HCT116 (cell line): Measurements from ENCODE around the gene BBS4. TPM values are rescaled to one million over a fixed set of nuclear protein-coding genes. Genes with fewer than 3 reads are reported as not detected.
"Not testable (repeated sequence)": the region's sequence is repeated elsewhere in the genome, so short reads cannot be mapped to it uniquely, and the experiment has no call there.

Experiments used
- ATAC-seq: fragments of 200-7000 bp; cut with Tn5 transposase; 2 replicates; pipeline ENCODE4 v1.9.1; 2020; ENCODE audit warnings: mild to moderate bottlenecking, moderate library complexity
- BruUV-seq: library from RNA; stranded (reverse); fragments of 400-500 nt; replicated peaks from 2 replicates; lab custom pipeline; 2021; lab: Mats Ljungman, UMichigan
- CTCF ChIA-PET: fragments of 300-600 bp; sonication (Branson Sonifier 250); formaldehyde crosslinking; loops from one replicate; lab custom pipeline; 2021; ENCODE audit warnings: antibody characterized with exemption; lab: Charles Lee
- POLR2A ChIA-PET: fragments of 300-600, 350-600 bp; sonication (Branson Sonifier 250); formaldehyde crosslinking; loops from one replicate; lab custom pipeline; 2021; ENCODE audit warnings: antibody characterized with exemption; lab: Charles Lee
- RAD21 ChIA-PET, 2 experiments: fragments of 300-600 bp; sonication (Branson Sonifier 250); formaldehyde crosslinking; loops; one replicate each; lab custom pipeline; 2023; ENCODE audit warnings: low total read pairs in 2 of 2; ENCODE audit not compliant: uncharacterized antibody in 2 of 2, unreplicated experiment in 2 of 2, low non-redundant PET in 1 of 2; lab: Charles Lee
- DNase-seq: peaks from one replicate; pipeline ENCODE4 v3.0.0-alpha.2; 2010; ENCODE audit warnings: low read depth, low spot score
- H2AFZ ChIP-seq: fragments of 200-600 bp; shearing (Covaris generic), sonication (generic); 2 replicates; pipeline ENCODE4 v1.6.1; 2017; ENCODE audit warnings: low read depth, mixed run types, mixed read lengths, antibody characterized with exemption, low read length; ENCODE audit not compliant: poor library complexity, severe bottlenecking
- H3K27ac ChIP-seq: 2 replicates; pipeline ENCODE4 v1.5.1; 2012; ENCODE audit warnings: low read depth, low read length
- H3K27me3 ChIP-seq: fragments of 200-600 bp; sonication (generic); 2 replicates; pipeline ENCODE4 v1.6.1; 2016; ENCODE audit warnings: mixed run types, low read length, mixed read lengths; ENCODE audit not compliant: insufficient read depth
- H3K36me3 ChIP-seq, 2 experiments: fragments of 200-500 bp in 1 of 2; fragments of 200-600 bp in 1 of 2; sonication (Bioruptor generic) in 1 of 2; sonication (generic) in 1 of 2; 2 replicates each; pipeline versions ENCODE4 v1.5.1 to v1.6.1; 2014 to 2016; ENCODE audit warnings: low read length in 2 of 2, inconsistent platforms in 1 of 2, mixed read lengths in 1 of 2, mixed run types in 1 of 2; ENCODE audit not compliant: insufficient read depth in 2 of 2, control insufficient read depth in 1 of 2
- H3K4me1 ChIP-seq, 2 experiments: fragments of 200-600 bp in 1 of 2; sonication (generic) in 1 of 2; 2 replicates each; pipeline versions ENCODE4 v1.5.1 to v1.6.1; 2012 to 2017; ENCODE audit warnings: low read length in 2 of 2, inconsistent platforms in 1 of 2, mild to moderate bottlenecking in 1 of 2, mixed read lengths in 1 of 2, mixed run types in 1 of 2, moderate library complexity in 1 of 2; ENCODE audit not compliant: insufficient read depth in 2 of 2, control insufficient read depth in 1 of 2
- H3K4me2 ChIP-seq: fragments of 200-600 bp; sonication (generic); 2 replicates; pipeline ENCODE4 v1.6.1; 2017; ENCODE audit warnings: mixed run types, low read length, mixed read lengths
- H3K4me3 ChIP-seq, 2 experiments: fragments of 200-600 bp in 1 of 2; sonication (generic) in 1 of 2; replicated peaks in 1 of 2; 2 replicates each; pipeline ENCODE4 v1.5.1; 2011 to 2016; ENCODE audit warnings: low read length in 2 of 2, control low read depth in 1 of 2, low read depth in 1 of 2, mild to moderate bottlenecking in 1 of 2, mixed read lengths in 1 of 2, mixed run types in 1 of 2
- H3K79me2 ChIP-seq: fragments of 200-600 bp; sonication (generic); 2 replicates; pipeline ENCODE4 v1.6.1; 2017; ENCODE audit warnings: mild to moderate bottlenecking, mixed run types, low read length, moderate library complexity, mixed read lengths; ENCODE audit not compliant: insufficient read depth
- H3K9ac ChIP-seq: fragments of 200-600 bp; sonication (generic); 2 replicates; pipeline ENCODE4 v1.6.1; 2016; ENCODE audit warnings: low read length, mixed read lengths
- H3K9me2 ChIP-seq: fragments of 200-600 bp; sonication (generic), shearing (Covaris generic); 2 replicates; pipeline ENCODE4 v1.6.1; 2017; ENCODE audit warnings: mixed run types, mild to moderate bottlenecking, moderate library complexity; ENCODE audit not compliant: insufficient read depth
- H3K9me3 ChIP-seq, 2 experiments: fragments of 200-500 bp in 1 of 2; fragments of 200-600 bp in 1 of 2; sonication (Bioruptor generic) in 1 of 2; sonication (generic) in 1 of 2; 2 replicates each; pipeline ENCODE4 v1.6.1; 2014 to 2017; ENCODE audit warnings: low read length in 2 of 2, mixed read lengths in 2 of 2, inconsistent platforms in 1 of 2, low read depth in 1 of 2, mild to moderate bottlenecking in 1 of 2, mixed run types in 1 of 2, moderate library complexity in 1 of 2; ENCODE audit not compliant: control insufficient read depth in 1 of 2, insufficient read depth in 1 of 2
- H4K20me1 ChIP-seq: fragments of 200-600 bp; sonication (generic), shearing (Covaris generic); 2 replicates; pipeline ENCODE4 v1.6.1; 2017; ENCODE audit warnings: mixed run types, mild to moderate bottlenecking, moderate library complexity; ENCODE audit not compliant: insufficient read depth
- ATF3 ChIP-seq: IDR thresholded peaks from 2 replicates; pipeline ENCODE4 v1.6.1; 2012
- EGR1 ChIP-seq: IDR thresholded peaks from 2 replicates; pipeline ENCODE4 v1.6.1; 2012; ENCODE audit warnings: low read depth
- EZH2 ChIP-seq: fragments of 200-600 bp; sonication (generic); IDR thresholded peaks from 2 replicates; pipeline ENCODE4 v1.6.1; 2017; ENCODE audit warnings: antibody characterized with exemption, mixed run types
- POLR2A ChIP-seq: IDR thresholded peaks from 2 replicates; pipeline ENCODE4 v1.7.0; 2011; ENCODE audit warnings: borderline replicate concordance; ENCODE audit not compliant: insufficient read depth, insufficient read length; ENCODE audit errors: extremely low read depth
- REST ChIP-seq: IDR thresholded peaks from 2 replicates; pipeline ENCODE4 v1.6.1; 2012; ENCODE audit warnings: low read depth
- SIN3A ChIP-seq: IDR thresholded peaks from 2 replicates; pipeline ENCODE4 v1.6.1; 2012; ENCODE audit warnings: low read depth
- SRF ChIP-seq: IDR thresholded peaks from 2 replicates; pipeline ENCODE4 v1.6.1; 2012; ENCODE audit warnings: low read depth
- ZFX ChIP-seq: fragments of 450-650 bp; IDR thresholded peaks from 2 replicates; pipeline ENCODE4 v1.6.1; 2017
- ZNF274 ChIP-seq: fragments of 200-500 bp; sonication (Bioruptor generic); IDR thresholded peaks from 2 replicates; pipeline ENCODE4 v1.6.1; 2014; ENCODE audit warnings: mild to moderate bottlenecking, low read depth, low read length, inconsistent platforms
- intact Hi-C: fragments of 100-400 bp; cut with micrococcal nuclease; formaldehyde crosslinking; loops from 2 replicates; pipeline ENCODE4 v1.10.0; 2022
- total RNA-seq: library from RNA; stranded (reverse); gene quantifications from one replicate; pipeline ENCODE4 v1.2.1, GENCODE V29; 2021; ENCODE audit not compliant: unreplicated experiment
- TF ChIP-seq, protein P1 (sequence below), 3 experiments: fragments of 200-600 bp in 1 of 3; sonication (generic) in 1 of 3; IDR thresholded peaks in 2 of 3; conservative IDR thresholded peaks in 1 of 3; 2 replicates each; pipeline ENCODE4 v1.5.1; 2012 to 2017; ENCODE audit warnings: low read depth in 2 of 3, low read length in 2 of 3, antibody characterized with exemption in 1 of 3, borderline replicate concordance in 1 of 3, control low read depth in 1 of 3, mild to moderate bottlenecking in 1 of 3, mixed read lengths in 1 of 3, mixed run types in 1 of 3, moderate library complexity in 1 of 3; ENCODE audit not compliant: insufficient read depth in 1 of 3
- TF ChIP-seq, protein P2 (sequence below): IDR thresholded peaks from 2 replicates; pipeline ENCODE4 v1.6.1; 2011; ENCODE audit warnings: mild to moderate bottlenecking, low read length, moderate library complexity; ENCODE audit not compliant: insufficient replicate concordance; ENCODE audit errors: extremely low read depth

Gene BBS4
- total RNA-seq, 1 experiment from 2014 or later, result 10.0 TPM

DNA sequence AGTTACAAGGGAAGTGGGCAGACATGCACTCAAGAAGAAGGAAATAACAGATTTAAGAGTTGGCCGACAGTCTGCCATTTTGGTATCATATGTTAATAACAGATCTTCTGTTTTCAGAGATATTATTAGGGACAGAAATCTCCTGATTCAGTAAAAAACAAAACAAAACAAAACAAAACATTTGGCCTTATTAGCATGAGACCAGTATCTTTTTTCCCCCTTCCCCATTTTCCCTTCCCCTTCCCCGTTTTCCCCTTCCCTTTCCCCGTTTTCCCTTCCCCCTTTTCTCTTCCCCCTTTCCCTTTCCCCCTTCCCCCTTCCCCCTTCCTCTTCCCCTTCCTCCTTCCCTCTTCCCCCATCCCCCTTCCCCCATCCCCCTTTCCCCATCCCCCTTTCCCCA lies 39.4 kb downstream of the BBS4 start (continued):
- TF ChIP-seq POLR2A, result no peak
- TF ChIP-seq ZFX, result no peak

DNA sequence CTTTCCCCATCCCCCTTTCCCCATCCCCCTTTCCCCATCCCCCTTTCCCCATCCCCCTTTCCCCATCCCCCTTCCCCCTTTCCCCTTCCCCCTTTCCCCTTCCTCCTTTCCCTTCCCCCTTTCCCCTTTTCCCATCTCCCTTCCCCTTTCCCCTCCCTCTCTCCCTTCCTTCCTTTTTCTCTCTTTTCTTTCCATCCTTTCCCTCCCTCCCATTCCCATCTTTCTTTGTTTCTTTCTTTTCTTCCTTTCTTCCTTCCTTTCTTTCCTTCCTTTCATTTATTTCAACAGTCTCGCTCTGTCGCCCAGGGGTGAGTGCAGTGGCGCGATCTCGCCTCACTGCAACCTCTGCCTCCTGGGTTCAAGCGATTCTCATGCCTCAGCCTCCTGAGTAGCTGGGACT lies 39.8 kb downstream of the BBS4 start:
- DNase-seq, H3K4me2 ChIP-seq, H3K4me1 ChIP-seq, POLR2A ChIA-PET, H4K20me1 ChIP-seq, H3K36me3 ChIP-seq, H2AFZ ChIP-seq, BruUV-seq, CTCF ChIA-PET, H3K9me3 ChIP-seq, H3K79me2 ChIP-seq, RAD21 ChIA-PET, H3K27ac ChIP-seq, H3K9ac ChIP-seq, H3K9me2 ChIP-seq, H3K27me3 ChIP-seq, ATAC-seq, H3K4me3 ChIP-seq: not testable (repeated sequence)
- intact Hi-C loops, result loop anchor here (10.0 kb wide), 1 partner anchor 519 kb away; no protein-coding TSS in a partner anchor

DNA sequence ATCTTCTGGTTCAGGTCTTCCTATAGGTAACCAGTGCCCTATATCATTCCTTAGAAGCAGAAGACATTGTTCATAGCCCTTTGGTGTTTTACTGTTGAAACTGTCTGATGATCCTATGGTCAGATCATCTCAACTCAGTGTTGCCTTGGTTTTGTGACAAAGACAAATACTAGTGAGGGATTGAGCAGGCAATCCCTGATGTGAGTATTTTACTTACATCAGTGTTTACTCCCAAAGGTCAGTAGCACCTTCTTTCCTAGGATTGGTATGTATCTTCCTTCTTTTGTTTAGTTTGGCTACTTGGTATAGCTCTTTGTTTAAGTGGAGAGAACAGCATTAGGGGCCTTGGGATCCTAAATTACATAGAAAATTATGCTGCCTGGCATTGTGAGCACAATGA lies 41.1 kb downstream of the BBS4 start:
- Histone ChIP-seq H3K4me1 (no peaks in the 10 kb centered on the region), H3K9me2 (no peaks in the 10 kb centered on the region), H3K4me3 (no peak overlapping the region), H3K4me2 (no peak overlapping the region), H3K79me2 (no peaks in the 10 kb centered on the region), H3K36me3 (no peaks in the 10 kb centered on the region), H3K27ac (no peak overlapping the region), H4K20me1 (no peaks in the 10 kb centered on the region), H3K27me3 (no peaks in the 10 kb centered on the region), H3K9ac (no peak overlapping the region), H3K9me3 (no peaks in the 10 kb centered on the region), H2AFZ (no peak overlapping the region)
- DNase-seq (no peak), ATAC-seq (no peak)
- ChIA-PET RAD21 (no interaction called here), CTCF (no interaction called here), POLR2A (no interaction called here)
- intact Hi-C loops, result loop anchor here (10.0 kb wide), 1 partner anchor 518 kb away; no protein-coding TSS in a partner anchor
- BruUV-seq, result no TSS peak
- no peak for TF ChIP-seq SIN3A
- TF ChIP-seq, protein P1, sequence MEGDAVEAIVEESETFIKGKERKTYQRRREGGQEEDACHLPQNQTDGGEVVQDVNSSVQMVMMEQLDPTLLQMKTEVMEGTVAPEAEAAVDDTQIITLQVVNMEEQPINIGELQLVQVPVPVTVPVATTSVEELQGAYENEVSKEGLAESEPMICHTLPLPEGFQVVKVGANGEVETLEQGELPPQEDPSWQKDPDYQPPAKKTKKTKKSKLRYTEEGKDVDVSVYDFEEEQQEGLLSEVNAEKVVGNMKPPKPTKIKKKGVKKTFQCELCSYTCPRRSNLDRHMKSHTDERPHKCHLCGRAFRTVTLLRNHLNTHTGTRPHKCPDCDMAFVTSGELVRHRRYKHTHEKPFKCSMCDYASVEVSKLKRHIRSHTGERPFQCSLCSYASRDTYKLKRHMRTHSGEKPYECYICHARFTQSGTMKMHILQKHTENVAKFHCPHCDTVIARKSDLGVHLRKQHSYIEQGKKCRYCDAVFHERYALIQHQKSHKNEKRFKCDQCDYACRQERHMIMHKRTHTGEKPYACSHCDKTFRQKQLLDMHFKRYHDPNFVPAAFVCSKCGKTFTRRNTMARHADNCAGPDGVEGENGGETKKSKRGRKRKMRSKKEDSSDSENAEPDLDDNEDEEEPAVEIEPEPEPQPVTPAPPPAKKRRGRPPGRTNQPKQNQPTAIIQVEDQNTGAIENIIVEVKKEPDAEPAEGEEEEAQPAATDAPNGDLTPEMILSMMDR (IDR thresholded peaks at IDR 0.05 in 2 of 3, conservative IDR thresholded peaks at IDR 0.05 in 1 of 3; ENCODE audit: borderline replicate concordance in 1 of 3, insufficient read depth in 1 of 3, low read depth in 2 of 3, low read length in 2 of 3), result no peak
- TF ChIP-seq, protein P2, sequence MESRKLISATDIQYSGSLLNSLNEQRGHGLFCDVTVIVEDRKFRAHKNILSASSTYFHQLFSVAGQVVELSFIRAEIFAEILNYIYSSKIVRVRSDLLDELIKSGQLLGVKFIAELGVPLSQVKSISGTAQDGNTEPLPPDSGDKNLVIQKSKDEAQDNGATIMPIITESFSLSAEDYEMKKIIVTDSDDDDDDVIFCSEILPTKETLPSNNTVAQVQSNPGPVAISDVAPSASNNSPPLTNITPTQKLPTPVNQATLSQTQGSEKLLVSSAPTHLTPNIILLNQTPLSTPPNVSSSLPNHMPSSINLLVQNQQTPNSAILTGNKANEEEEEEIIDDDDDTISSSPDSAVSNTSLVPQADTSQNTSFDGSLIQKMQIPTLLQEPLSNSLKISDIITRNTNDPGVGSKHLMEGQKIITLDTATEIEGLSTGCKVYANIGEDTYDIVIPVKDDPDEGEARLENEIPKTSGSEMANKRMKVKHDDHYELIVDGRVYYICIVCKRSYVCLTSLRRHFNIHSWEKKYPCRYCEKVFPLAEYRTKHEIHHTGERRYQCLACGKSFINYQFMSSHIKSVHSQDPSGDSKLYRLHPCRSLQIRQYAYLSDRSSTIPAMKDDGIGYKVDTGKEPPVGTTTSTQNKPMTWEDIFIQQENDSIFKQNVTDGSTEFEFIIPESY, result no peak
- no peak for TF ChIP-seq REST
- no peak for TF ChIP-seq EGR1
- no peak for TF ChIP-seq EZH2
- no peak for TF ChIP-seq SRF
- TF ChIP-seq ZNF274, result no peak
- no peak for TF ChIP-seq ATF3
